Measurements from ENCODE around the gene SUMO2. TPM values are rescaled to one million over a fixed set of nuclear protein-coding genes. Genes with fewer than 3 reads are reported as not detected.

SUMO2 gene
- total and polyA plus RNA-seq, 2 of the 8 experiments (the other 6 are each of a cell fraction or from before 2014, with no cell fraction given): 184 to 779 TPM

DNA sequence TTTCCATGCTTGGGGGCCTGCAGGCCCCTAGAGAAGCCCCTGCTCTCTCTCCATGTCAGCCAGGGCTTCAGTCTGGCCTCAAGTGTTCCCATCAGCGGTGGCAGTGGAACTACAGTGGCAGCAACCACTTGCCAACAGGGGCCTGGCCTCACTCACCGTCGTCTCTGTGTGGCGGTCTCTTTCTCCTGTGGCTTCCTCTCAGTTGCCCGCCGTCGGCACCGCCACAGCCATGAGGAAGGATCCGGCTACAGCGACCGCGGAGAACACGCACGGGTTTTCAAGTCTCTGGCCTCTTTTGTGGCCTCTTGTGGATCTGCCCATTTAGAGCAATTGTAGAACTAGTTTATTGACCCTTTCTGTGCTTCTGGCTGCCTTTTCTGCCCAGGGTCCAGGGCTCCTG lies 64.5 kb downstream of the SUMO2 start:
- H3K23ac ChIP-seq (ENCODE audit: insufficient read length): no peak overlapping the region
- no peak overlapping the region for H4K8ac ChIP-seq (ENCODE audit: extremely low read depth, insufficient read depth, low read length)
- no peak overlapping the region for H4K91ac ChIP-seq (replicated peaks; ENCODE audit: insufficient read length, low read length)
- H3K27me3 ChIP-seq (replicated peaks in 1 of 4; ENCODE audit: control insufficient read depth in 3 of 4, extremely low read depth in 1 of 4, insufficient read depth in 3 of 4, low read length in 3 of 4): no peaks in the 10 kb centered on the region
- no peak overlapping the region for H2AFZ ChIP-seq (ENCODE audit: low read length)
- no peak overlapping the region for H3K9ac ChIP-seq (replicated peaks in 1 of 4; ENCODE audit: extremely low read depth in 1 of 4, low read depth in 3 of 4, low read length in 3 of 4)
- H3K79me2 ChIP-seq (ENCODE audit: control insufficient read depth in 1 of 2, insufficient read depth in 2 of 2, low read length in 2 of 2): no peaks in the 10 kb centered on the region; a peak in 1 of 4 replicates
- no peak overlapping the region for H2BK120ac ChIP-seq (replicated peaks; ENCODE audit: low read depth, low read length)
- POLR2A ChIA-PET (ENCODE audit: partially characterized antibody): interaction anchor here (1.2 to 8.9 kb wide), 3 partner anchors 10 to 56 kb away, joined by 3 to 134 read pairs (median 11); partner anchors contain the start of genes JPT1 and NT5C
- H3K14ac ChIP-seq (ENCODE audit: insufficient read length): no peak overlapping the region
- no peak overlapping the region for H2BK5ac ChIP-seq (ENCODE audit: low read depth, low read length)
- H2AK5ac ChIP-seq (ENCODE audit: low read depth, low read length): no peak overlapping the region
- 97% methylated on average over 14 of the region's 14 CpGs; no CpG with 5 or more reads in 1 of the 2 experiments for WGBS, 2 experiments (ENCODE audit: extremely low coverage in 1 of 2, insufficient coverage in 1 of 2, insufficient read length in 1 of 2, insufficient replicate concordance in 2 of 2, low coverage in 1 of 2, low lambda C conversion rate in 2 of 2, missing lambda C conversion rate in 1 of 2)
- no peak overlapping the region for H3K18ac ChIP-seq (ENCODE audit: extremely low read depth, low read length)
- no peaks in the 10 kb centered on the region; the same call in 1 of the 2 replicates for H3K79me1 ChIP-seq (ENCODE audit: low read depth, low read length)
- H3K23me2 ChIP-seq (ENCODE audit: low read depth, low read length): no peaks in the 10 kb centered on the region
- H3K56ac ChIP-seq (replicated peaks; ENCODE audit: insufficient read length, low read depth, low read length): no peak overlapping the region
- no peaks in the 10 kb centered on the region for H3K9me3 ChIP-seq (ENCODE audit: insufficient read depth in 2 of 2, low read depth in 1 of 2, low read length in 1 of 2)
- H3K4ac ChIP-seq (replicated peaks; ENCODE audit: insufficient read length, low read depth, low read length): no peak overlapping the region
- H2BK15ac ChIP-seq (ENCODE audit: low read length): no peak overlapping the region
- FAIRE-seq (no peak), DNase-seq (ENCODE audit: low read depth in 1 of 2, low spot score in 2 of 2) (no peak)
- H2BK12ac ChIP-seq (ENCODE audit: low read depth, low read length): no peak overlapping the region
- no peaks in the 10 kb centered on the region for H3K36me3 ChIP-seq (ENCODE audit: control insufficient read depth in 2 of 4, insufficient read depth in 4 of 4, low read length in 3 of 4)
- H2BK20ac ChIP-seq (ENCODE audit: low read length): no peak overlapping the region
- H3K4me2 ChIP-seq (ENCODE audit: insufficient read depth in 1 of 2, low read depth in 2 of 2, low read length in 2 of 2): no peak overlapping the region
- H3K4me1 ChIP-seq (replicated peaks in 1 of 4; ENCODE audit: control insufficient read depth in 3 of 4, insufficient read depth in 4 of 4, low read length in 3 of 4): no peaks in the 10 kb centered on the region; a peak in 1 of 7 replicates
- H4K5ac ChIP-seq (ENCODE audit: insufficient read length, low read depth, low read length): no peak overlapping the region
- H3K4me3 ChIP-seq (ENCODE audit: extremely low read depth in 1 of 4, insufficient read depth in 2 of 4, low read depth in 3 of 4, low read length in 4 of 4): no peak overlapping the region
- no peak overlapping the region for H3K27ac ChIP-seq (ENCODE audit: low read depth, low read length)
- H4K20me1 ChIP-seq (replicated peaks in 1 of 2; ENCODE audit: control insufficient read depth in 1 of 2, insufficient read depth in 2 of 2, low read length in 2 of 2): no peaks in the 10 kb centered on the region
- CTCF ChIA-PET (ENCODE audit: partially characterized antibody): interaction anchor here (0.8 to 9.6 kb wide), 9 partner anchors 9 to 83 kb away, joined by 3 to 239 read pairs (median 4); partner anchors contain the start of gene NT5C
- no peak for TF ChIP-seq TEAD4 (IDR thresholded peaks at IDR 0.05; ENCODE audit: low read depth, low read length)
- TF ChIP-seq POLR2AphosphoS5 (IDR thresholded peaks at IDR 0.05; ENCODE audit: low read depth, low read length): no peak
- TF ChIP-seq ATF3 (IDR thresholded peaks at IDR 0.05; ENCODE audit: insufficient read depth, low read depth, low read length): no peak
- TF ChIP-seq, protein P1, sequence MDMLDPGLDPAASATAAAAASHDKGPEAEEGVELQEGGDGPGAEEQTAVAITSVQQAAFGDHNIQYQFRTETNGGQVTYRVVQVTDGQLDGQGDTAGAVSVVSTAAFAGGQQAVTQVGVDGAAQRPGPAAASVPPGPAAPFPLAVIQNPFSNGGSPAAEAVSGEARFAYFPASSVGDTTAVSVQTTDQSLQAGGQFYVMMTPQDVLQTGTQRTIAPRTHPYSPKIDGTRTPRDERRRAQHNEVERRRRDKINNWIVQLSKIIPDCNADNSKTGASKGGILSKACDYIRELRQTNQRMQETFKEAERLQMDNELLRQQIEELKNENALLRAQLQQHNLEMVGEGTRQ (IDR thresholded peaks at IDR 0.05; ENCODE audit: low read length): no peak
- TF ChIP-seq POU5F1 (IDR thresholded peaks at IDR 0.05; ENCODE audit: low read depth, low read length): no peak
- no peak for TF ChIP-seq CHD2 (IDR thresholded peaks at IDR 0.05; ENCODE audit: low read length)
- no peak for TF ChIP-seq RAD21 (IDR thresholded peaks at IDR 0.05 in 1 of 2, conservative IDR thresholded peaks at IDR 0.05 in 1 of 2; ENCODE audit: low read depth in 2 of 2, low read length in 2 of 2)
- TF ChIP-seq BRCA1 (IDR thresholded peaks at IDR 0.05; ENCODE audit: low read depth, low read length): no peak
- no peak for TF ChIP-seq TBP (IDR thresholded peaks at IDR 0.05; ENCODE audit: low read depth, low read length)
- no peak for TF ChIP-seq SAP30 (IDR thresholded peaks at IDR 0.05; ENCODE audit: insufficient read depth, insufficient replicate concordance, low read length)
- TF ChIP-seq SP1 (IDR thresholded peaks at IDR 0.05; ENCODE audit: low read depth, low read length): no peak
- no peak for TF ChIP-seq BACH1 (IDR thresholded peaks at IDR 0.05; ENCODE audit: low read length)
- TF ChIP-seq RXRA (IDR thresholded peaks at IDR 0.05; ENCODE audit: insufficient read depth, low read depth, low read length): no peak

Measured in H1 (cell line).